Progenitor cell of endocrine pancreas (in vitro differentiated cells): Measurements from ENCODE around the gene SKOR1. TPM values are rescaled to one million over a fixed set of nuclear protein-coding genes. Genes with fewer than 3 reads are reported as not detected.

ENCODE experiments used
- DNase-seq: peaks from one replicate; pipeline ENCODE4 v3.0.0; 2021; ENCODE audit warnings: low spot score; ENCODE audit not compliant: unreplicated experiment
- H3K27ac Mint-ChIP-seq: 2 replicates; pipeline ENCODE4 v1.8.0; 2021; ENCODE audit warnings: mild to moderate bottlenecking, moderate library complexity, mixed read lengths
- H3K27me3 Mint-ChIP-seq: 2 replicates; pipeline ENCODE4 v1.8.0; 2021; ENCODE audit warnings: mixed read lengths
- H3K36me3 Mint-ChIP-seq: 2 replicates; pipeline ENCODE4 v1.8.0; 2022; ENCODE audit warnings: mixed read lengths; ENCODE audit not compliant: insufficient read depth
- H3K4me1 Mint-ChIP-seq: 2 replicates; pipeline ENCODE4 v1.8.0; 2021; ENCODE audit warnings: low read depth, mixed read lengths
- H3K4me3 Mint-ChIP-seq: 2 replicates; pipeline ENCODE4 v1.8.0; 2021; ENCODE audit warnings: low read depth, mild to moderate bottlenecking, moderate library complexity, mixed read lengths
- H3K9me3 Mint-ChIP-seq: 2 replicates; pipeline ENCODE4 v1.8.0; 2021; ENCODE audit warnings: low read depth, mixed read lengths
- total RNA-seq: library from RNA; stranded (reverse); gene quantifications from 2 replicates; pipeline ENCODE4 v1.2.1, GENCODE V29; 2021
- TF ChIP-seq, protein P1 (sequence below): fragments of 200-600 bp; sonication (generic); IDR thresholded peaks from one replicate; pipeline ENCODE4 v1.5.0; 2021; ENCODE audit warnings: antibody characterized with exemption, mild to moderate bottlenecking; ENCODE audit not compliant: unreplicated experiment

SKOR1 gene
- total RNA-seq, 1 donor from 2014 or later, result 0.60 TPM

- Mint-ChIP-seq H3K27me3 (no peaks in the 10 kb centered on the region), H3K4me3 (no peak overlapping the region), H3K4me1 (peaks cover 15% of the 10 kb centered on the region), H3K36me3 (peaks cover 3% of the 10 kb centered on the region), H3K27ac (peak overlapping the region; percentile 25), H3K9me3 (no peaks in the 10 kb centered on the region)
- TF ChIP-seq, protein P1, sequence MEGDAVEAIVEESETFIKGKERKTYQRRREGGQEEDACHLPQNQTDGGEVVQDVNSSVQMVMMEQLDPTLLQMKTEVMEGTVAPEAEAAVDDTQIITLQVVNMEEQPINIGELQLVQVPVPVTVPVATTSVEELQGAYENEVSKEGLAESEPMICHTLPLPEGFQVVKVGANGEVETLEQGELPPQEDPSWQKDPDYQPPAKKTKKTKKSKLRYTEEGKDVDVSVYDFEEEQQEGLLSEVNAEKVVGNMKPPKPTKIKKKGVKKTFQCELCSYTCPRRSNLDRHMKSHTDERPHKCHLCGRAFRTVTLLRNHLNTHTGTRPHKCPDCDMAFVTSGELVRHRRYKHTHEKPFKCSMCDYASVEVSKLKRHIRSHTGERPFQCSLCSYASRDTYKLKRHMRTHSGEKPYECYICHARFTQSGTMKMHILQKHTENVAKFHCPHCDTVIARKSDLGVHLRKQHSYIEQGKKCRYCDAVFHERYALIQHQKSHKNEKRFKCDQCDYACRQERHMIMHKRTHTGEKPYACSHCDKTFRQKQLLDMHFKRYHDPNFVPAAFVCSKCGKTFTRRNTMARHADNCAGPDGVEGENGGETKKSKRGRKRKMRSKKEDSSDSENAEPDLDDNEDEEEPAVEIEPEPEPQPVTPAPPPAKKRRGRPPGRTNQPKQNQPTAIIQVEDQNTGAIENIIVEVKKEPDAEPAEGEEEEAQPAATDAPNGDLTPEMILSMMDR, result no peak
- DNase-seq, result no peak
Observed at GRCh38 chr15:67807836-67808235, 17.5 kb upstream of the SKOR1 start.

- TF ChIP-seq, protein P1, result no peak
- Mint-ChIP-seq H3K36me3 (peaks cover 3% of the 10 kb centered on the region), H3K4me1 (peaks cover 21% of the 10 kb centered on the region), H3K27me3 (peaks cover 4% of the 10 kb centered on the region), H3K9me3 (no peaks in the 10 kb centered on the region), H3K4me3 (no peak overlapping the region), H3K27ac (no peak overlapping the region)
- no peak for DNase-seq
Observed at GRCh38 chr15:67808821-67809220, 16.5 kb upstream of the SKOR1 start.

DNA sequence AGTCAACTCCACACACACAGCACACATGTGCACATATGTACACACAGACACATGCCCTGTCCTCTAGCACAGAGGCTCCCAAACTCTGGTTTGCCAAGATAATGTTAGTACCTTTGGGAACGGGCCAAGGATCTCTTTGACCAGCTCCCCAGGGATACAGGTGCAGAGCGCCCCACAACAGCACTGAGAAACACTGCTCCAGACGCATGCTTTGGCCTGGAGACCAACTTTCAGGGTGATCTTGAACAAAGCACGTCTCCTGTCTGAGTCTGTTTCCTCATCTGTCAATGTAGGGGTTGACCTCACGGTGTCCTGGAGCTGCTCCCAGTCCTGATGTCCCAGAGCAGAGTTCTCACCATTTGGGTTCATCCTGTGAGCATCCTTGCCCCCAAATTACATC, 15.9 kb upstream of the SKOR1 start:
- H3K36me3 Mint-ChIP-seq, result peaks cover 3% of the 10 kb centered on the region
- H3K27me3 Mint-ChIP-seq, result peaks cover 4% of the 10 kb centered on the region
- DNase-seq, result no peak
- H3K9me3 Mint-ChIP-seq, result no peaks in the 10 kb centered on the region
- H3K4me3 Mint-ChIP-seq, result no peak overlapping the region
- no peak overlapping the region for H3K27ac Mint-ChIP-seq
- TF ChIP-seq, protein P1, result no peak
- H3K4me1 Mint-ChIP-seq, result peaks cover 17% of the 10 kb centered on the region

DNA sequence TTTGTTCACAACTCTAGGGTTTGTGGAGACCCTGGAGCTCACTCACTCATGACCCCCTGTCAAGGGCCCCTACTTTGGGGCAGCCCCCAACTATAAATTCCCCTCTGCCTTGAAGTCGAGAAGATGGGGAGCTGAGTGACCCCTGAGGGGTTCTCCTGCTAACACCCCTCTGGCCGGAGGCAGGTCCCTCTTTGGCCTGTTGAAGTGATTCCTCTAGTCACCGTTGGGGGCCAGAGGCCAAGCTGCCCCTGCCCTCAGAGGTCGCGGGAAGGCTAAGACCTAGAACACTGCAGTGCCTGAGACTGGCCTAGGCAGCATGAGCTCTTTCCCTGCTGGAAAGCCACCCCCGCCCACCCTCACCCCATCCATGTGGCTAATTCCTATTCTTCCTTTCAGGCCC, 15.4 kb upstream of the SKOR1 start:
- Mint-ChIP-seq H3K4me3 (no peak overlapping the region), H3K36me3 (peaks cover 3% of the 10 kb centered on the region), H3K27me3 (peaks cover 4% of the 10 kb centered on the region), H3K27ac (no peak overlapping the region), H3K4me1 (peaks cover 17% of the 10 kb centered on the region), H3K9me3 (no peaks in the 10 kb centered on the region)
- no peak for DNase-seq
- TF ChIP-seq, protein P1, result no peak

GRCh38 chr15:67812241-67812644, 13.1 kb upstream of the SKOR1 start:
- H3K4me1 Mint-ChIP-seq, result peaks cover 17% of the 10 kb centered on the region
- H3K27me3 Mint-ChIP-seq, result peaks cover 18% of the 10 kb centered on the region
- DNase-seq, result no peak
- peaks cover 4% of the 10 kb centered on the region for H3K9me3 Mint-ChIP-seq
- TF ChIP-seq, protein P1, result no peak
- no peak overlapping the region for H3K27ac Mint-ChIP-seq
- H3K4me3 Mint-ChIP-seq, result no peak overlapping the region
- peaks cover 3% of the 10 kb centered on the region for H3K36me3 Mint-ChIP-seq
